ENCODE data around the gene PLAAT2.

PLAAT2 gene

DNA sequence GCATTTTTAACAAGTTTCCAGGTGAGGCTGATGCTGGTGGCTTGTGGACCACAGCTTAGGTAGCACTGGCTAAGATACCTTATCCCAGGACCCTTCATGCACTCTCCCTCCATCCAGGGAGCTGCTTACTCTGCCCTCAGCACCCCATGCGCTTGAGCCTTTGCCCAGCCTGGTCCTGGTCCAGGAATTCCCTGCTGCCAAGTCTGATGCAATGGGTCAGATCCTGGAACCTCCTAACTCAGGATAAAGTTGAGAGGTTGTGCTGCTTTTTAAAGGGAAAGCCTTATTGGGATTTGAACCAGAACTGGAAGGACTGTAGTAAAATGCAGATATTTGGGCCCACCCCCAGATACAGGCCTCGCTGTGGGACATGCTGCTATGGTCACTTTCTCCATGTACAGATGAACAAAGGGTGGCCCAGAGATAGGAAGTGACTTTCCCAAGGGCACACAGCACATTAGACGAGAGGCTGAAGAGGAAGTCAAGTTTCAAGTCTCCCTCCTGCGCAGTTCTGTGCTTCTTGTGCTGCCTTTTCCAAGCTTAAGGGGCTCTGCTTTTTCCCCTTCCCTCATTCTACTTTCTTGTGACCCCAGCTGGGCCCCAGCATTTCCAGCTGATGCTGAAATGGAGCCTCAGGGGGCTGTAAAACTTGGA, 58.1 kb downstream of the PLAAT2 start:
- Histone ChIP-seq H3K4me1 (ENCODE audit: low read depth, poor library complexity, severe bottlenecking) (peaks cover 51% of the 10 kb centered on the region), H3K27me3 (ENCODE audit: insufficient read depth, low read depth) (no peaks in the 10 kb centered on the region), H3K27ac (no peak overlapping the region), H3K79me2 (ENCODE audit: insufficient read depth, low read depth) (no peaks in the 10 kb centered on the region), H3K9ac (no peak overlapping the region), H2AFZ (ENCODE audit: low read depth) (no peak overlapping the region), H4K20me1 (ENCODE audit: insufficient read depth) (no peaks in the 10 kb centered on the region), H3K4me2 (no peak overlapping the region; the same call in 1 of the 2 replicates), H3K36me3 (ENCODE audit: insufficient read depth) (no peaks in the 10 kb centered on the region), H3K4me3 (IDR thresholded peaks at IDR 0.05; ENCODE audit: insufficient read depth, low read depth, low read length) (no peak overlapping the region)
- TF ChIP-seq, protein P1, sequence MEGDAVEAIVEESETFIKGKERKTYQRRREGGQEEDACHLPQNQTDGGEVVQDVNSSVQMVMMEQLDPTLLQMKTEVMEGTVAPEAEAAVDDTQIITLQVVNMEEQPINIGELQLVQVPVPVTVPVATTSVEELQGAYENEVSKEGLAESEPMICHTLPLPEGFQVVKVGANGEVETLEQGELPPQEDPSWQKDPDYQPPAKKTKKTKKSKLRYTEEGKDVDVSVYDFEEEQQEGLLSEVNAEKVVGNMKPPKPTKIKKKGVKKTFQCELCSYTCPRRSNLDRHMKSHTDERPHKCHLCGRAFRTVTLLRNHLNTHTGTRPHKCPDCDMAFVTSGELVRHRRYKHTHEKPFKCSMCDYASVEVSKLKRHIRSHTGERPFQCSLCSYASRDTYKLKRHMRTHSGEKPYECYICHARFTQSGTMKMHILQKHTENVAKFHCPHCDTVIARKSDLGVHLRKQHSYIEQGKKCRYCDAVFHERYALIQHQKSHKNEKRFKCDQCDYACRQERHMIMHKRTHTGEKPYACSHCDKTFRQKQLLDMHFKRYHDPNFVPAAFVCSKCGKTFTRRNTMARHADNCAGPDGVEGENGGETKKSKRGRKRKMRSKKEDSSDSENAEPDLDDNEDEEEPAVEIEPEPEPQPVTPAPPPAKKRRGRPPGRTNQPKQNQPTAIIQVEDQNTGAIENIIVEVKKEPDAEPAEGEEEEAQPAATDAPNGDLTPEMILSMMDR (conservative IDR thresholded peaks at IDR 0.05; ENCODE audit: low read depth, low read length) = no peak

DNA sequence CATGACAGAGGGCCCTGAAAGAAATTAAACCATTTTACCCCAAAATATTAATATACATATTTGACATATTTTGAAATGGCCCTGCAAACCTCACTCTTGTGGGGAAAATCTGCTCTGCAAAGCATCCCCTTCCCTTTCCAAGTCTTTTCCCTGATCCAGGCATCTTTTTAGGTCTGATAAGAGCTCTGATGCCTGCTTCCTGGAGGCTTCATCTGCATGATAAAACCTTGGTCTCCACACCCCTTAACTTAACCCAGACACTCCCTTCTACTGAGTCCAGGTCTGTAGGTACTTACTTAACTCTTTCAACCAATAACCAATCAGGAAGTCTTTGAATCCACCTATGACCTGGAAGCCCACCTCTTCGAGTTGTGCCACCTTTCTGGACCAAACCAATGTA, 59.1 kb downstream of the PLAAT2 start:
- no peaks in the 10 kb centered on the region for H3K79me2 ChIP-seq (ENCODE audit: insufficient read depth, low read depth)
- no peaks in the 10 kb centered on the region for H3K27me3 ChIP-seq (ENCODE audit: insufficient read depth, low read depth)
- no peaks in the 10 kb centered on the region for H3K36me3 ChIP-seq (ENCODE audit: insufficient read depth)
- no peak overlapping the region for H3K4me2 ChIP-seq
- TF ChIP-seq, protein P1 (conservative IDR thresholded peaks at IDR 0.05; ENCODE audit: low read depth, low read length) = no peak
- H3K4me3 ChIP-seq (IDR thresholded peaks at IDR 0.05; ENCODE audit: insufficient read depth, low read depth, low read length) = no peak overlapping the region
- no peak overlapping the region for H3K27ac ChIP-seq
- H3K9ac ChIP-seq = no peak overlapping the region
- H2AFZ ChIP-seq (ENCODE audit: low read depth) = no peak overlapping the region
- H3K4me1 ChIP-seq (ENCODE audit: low read depth, poor library complexity, severe bottlenecking) = peaks cover 51% of the 10 kb centered on the region
- H4K20me1 ChIP-seq (ENCODE audit: insufficient read depth) = no peaks in the 10 kb centered on the region

DNA sequence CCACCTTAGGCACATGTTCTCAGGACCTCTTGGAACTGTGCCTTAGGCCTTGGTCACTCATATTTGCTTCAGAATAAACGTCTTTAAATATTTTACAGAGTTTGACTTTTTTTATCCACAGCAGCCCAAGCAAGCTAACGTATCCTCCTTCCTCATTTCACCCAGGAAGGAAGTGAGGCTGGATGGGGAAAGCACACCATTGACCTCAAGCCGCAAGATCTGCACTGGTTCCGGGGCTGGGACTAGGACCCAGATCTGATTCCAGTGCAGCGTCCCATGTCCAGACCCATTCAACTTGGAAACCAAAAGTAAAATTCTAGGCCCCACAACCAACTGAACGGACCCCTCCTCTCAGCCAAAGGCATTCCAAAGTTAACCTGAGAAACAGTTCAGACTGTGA, 59.7 kb downstream of the PLAAT2 start:
- H3K79me2 ChIP-seq (ENCODE audit: insufficient read depth, low read depth) = no peaks in the 10 kb centered on the region
- no peak overlapping the region for H3K27ac ChIP-seq
- no peak overlapping the region for H3K9ac ChIP-seq
- TF ChIP-seq, protein P1 (conservative IDR thresholded peaks at IDR 0.05; ENCODE audit: low read depth, low read length) = no peak
- peaks cover 51% of the 10 kb centered on the region for H3K4me1 ChIP-seq (ENCODE audit: low read depth, poor library complexity, severe bottlenecking)
- H3K27me3 ChIP-seq (ENCODE audit: insufficient read depth, low read depth) = no peaks in the 10 kb centered on the region
- H3K4me2 ChIP-seq = peak overlapping the region; percentile 58; the same call in 1 of the 2 replicates
- no peaks in the 10 kb centered on the region for H3K36me3 ChIP-seq (ENCODE audit: insufficient read depth)
- no peak overlapping the region for H2AFZ ChIP-seq (ENCODE audit: low read depth)
- H3K4me3 ChIP-seq (IDR thresholded peaks at IDR 0.05; ENCODE audit: insufficient read depth, low read depth, low read length) = no peak overlapping the region
- H4K20me1 ChIP-seq (ENCODE audit: insufficient read depth) = no peaks in the 10 kb centered on the region

Data from KMS-11 (cell line).